ENCODE results near the gene TYRO3.

Gene TYRO3

DNA sequence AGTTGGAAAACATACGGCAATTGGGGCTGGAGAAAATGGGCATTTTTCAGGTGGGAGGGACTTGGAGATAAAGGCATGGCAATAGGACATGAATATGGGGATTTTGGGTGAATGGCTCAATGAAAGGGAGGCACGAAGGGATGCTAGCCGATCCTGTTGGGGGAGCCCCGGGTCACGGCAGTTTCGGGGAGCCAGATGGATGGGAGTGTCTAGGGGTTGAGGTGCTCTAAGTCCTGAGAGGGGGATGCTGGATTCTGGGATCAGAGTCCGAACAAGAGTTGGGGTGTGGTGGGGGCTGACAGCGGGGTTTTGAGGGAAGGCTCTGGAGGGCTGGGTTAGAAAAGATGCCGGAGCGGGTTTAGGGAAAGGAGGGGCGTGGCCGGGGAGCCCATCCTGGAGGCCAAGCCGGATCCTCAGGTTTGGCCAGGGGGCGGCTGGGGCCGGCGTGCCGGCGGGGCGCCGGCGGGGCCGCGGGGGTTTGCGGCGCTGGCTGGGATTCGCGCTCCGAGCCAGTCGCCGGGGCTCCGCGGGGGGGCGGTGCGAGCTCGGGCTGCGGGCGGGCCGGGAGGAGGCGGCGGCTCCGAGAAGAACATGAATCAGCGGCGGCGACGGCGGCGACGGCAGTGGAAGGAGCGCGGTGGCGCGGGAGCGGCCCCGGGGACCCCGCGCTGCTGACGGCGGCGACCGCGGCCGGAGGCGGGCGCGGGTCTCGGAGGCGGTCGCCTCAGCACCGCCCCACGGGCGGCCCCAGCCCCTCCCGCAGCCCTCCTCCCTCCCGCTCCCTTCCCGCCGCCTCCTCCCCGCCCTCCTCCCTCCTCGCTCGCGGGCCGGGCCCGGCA lies at the start of gene TYRO3:
Gene TYRO3, plus strand, starts transcription at position 813 of the 839 bp plus-strand sequence. CDS start 46 bp downstream, outside the sequence.
- DNase-seq: peak; percentile 25 to 53 (median 48)

- no peak for DNase-seq
Observed at GRCh38 chr15:41510728-41511127, 48.3 kb upstream of the TYRO3 start.

GRCh38 chr15:41511331-41511898 lies 47.6 kb upstream of the TYRO3 start:
- peak in 2 of 3 experiments; percentile 68 to 73 for DNase-seq

DNA sequence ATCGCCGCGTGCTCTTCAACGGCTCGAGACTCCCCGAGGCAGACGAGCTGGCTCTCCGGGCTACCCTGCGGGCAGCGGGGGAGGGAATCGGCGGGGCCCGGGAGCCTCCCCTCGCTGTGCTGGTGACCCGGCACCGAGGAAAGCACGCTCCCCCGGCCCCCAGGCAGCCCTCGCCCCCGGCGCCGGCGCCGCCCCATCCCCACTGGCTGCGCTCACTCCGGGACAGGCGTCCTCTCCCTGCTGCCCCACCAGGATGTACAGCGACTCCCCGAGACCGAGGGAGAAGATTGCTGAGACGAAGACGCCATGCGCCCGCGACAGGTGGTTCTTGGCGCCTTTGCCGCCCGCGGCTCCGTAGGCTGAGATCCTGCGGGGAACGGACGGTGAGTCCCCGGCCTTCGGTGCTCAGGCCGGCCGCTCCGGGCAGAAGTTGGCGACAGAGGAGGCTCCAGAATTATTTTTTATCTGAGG lies 47.1 kb upstream of the TYRO3 start:
- DNase-seq: peak in 2 of 3 experiments; percentile 68 to 74

GRCh38 chr15:41512512-41512939 lies 46.5 kb upstream of the TYRO3 start:
- DNase-seq: no peak

DNA sequence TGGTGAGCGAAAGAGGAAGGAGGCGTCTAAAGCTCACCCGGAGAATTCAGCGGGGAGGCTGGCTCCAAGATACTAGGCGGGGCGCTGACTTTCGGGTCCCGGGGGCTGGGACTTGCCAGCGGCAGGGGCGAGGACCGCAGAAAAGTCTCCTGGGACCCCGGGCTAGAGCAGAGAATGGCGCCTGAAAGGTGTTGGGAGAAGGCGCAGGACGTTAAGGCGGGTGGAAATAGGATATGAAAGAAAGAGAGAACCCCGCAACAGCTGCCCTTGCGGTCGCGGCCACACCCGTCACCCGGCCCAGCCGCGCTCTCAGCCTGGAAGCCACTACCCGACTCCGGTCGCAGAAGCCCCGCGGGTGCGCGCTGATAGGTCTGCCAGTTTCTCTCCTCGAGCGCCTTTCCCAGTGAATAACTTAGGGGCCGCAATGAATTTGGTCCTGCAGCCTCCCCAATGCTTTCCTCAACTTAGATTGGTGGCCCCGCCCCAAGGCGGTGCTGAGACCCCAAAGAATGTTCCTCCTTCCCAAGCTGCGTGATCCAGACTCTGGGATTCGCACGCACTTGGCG lies 46.0 kb upstream of the TYRO3 start:
- no peak for DNase-seq

GRCh38 chr15:41513506-41514227 lies 45.3 kb upstream of the TYRO3 start, which contains the start of gene LTK:
Gene LTK (minus strand): TSS chr15:41513827. CDS start chr15:41513709, 118 bp downstream.
- peak in 1 of 3 experiments; percentile 55 for DNase-seq

GRCh38 chr15:41517895-41518449 lies 41.0 kb upstream of the TYRO3 start:
- no peak for DNase-seq

DNA sequence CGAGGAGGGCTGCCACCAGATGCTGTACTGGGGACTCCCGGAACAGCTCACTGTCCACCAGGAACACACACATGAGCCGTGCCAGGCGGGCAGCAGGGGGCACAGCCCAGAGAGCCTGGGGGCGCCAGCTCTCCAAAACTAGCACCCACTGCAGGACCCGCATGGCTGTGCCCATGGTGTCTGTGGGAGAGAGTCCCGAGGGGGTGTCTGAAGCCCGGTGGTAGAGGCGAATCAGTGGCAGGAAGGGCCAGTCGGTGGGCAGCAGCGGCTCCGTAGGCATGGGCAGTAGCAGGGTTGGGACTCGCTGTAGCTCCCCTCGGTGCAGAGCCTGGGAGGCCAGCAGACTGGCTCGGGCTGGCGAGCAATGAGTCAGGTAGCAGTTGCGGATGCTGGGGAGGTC lies 38.4 kb upstream of the TYRO3 start:
- no peak for DNase-seq

DNA sequence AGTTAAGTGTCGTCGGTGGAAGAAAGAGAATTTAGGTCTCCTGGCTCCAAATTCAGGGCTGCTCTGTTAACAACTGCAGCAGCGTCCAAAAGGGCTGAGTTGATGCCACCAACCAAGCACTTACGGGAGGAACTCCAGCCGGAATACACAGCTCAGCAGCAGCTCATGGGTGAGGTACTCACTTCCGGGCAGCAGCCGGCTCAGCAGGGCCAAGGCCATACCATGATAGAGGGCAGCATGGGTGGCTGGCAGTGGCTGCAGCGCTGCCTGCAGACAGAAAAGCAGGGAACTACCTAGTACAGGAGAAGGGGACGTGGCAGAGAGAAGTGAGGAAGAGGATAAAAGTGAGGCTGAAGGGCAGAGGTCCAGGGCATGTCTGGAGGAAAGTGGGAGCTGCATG lies 37.4 kb upstream of the TYRO3 start:
- no peak for DNase-seq

DNA sequence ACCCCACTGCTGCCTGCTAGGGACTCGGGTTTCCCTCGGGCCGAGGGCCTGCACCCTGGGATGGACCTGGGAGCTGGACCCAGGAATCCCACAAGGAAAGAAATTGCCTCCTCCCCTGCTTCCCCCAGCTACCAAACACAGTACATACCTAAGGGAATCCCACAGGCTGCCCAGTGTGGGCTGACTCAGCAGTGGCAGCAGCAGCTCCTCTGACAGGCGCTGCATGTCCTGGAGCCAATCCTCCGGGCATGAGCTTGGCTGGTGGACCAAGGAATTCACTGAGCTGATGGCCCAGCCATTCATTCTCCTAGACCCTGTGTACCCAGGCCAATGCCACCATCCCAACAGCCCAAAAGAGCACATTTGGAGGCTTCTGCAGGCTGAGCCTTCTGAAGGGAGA lies 35.9 kb upstream of the TYRO3 start:
- DNase-seq: no peak

- DNase-seq: no peak
Observed at GRCh38 chr15:41530363-41530956, 28.6 kb upstream of the TYRO3 start.

DNA sequence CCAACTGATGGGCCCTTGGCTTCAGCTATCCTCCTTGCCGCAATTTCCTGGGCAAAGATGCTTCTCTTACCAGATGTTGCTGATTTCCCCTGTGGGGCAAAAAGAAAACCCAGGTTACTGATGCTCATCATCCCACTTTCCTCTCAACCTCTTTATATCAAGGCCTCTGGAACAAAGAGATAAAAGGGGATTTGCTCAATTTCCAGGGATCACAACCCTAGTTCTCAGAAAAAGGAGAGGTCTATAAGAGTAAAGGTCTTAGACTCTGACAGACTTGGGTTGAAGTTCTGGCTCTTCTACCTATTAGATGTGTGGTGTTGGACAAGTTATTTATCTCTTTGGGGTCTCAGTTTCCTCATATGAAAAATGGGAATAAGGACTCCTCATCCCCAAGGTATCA lies 23.5 kb upstream of the TYRO3 start:
- DNase-seq: no peak

DNA sequence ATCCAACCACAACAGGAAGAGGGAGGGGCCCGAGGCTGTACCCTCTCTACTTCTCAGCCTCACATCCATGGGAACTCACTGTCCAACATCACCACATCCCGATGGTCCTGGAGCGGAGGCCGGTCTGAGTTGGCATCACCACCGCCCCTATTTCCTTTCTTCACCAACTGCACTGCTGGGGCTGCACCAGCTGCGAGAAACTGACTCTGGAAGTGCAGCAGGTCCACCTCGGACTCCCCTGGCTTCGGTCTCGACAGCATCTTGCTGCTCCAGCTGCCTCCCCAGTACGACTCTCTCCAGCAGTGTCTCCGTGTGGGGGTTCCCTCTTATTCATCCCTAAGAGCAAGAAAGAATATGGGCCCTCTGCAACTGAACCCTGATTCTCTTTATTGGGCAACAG lies 22.1 kb upstream of the TYRO3 start:
- DNase-seq: no peak

GRCh38 chr15:41543521-41543870 lies 15.5 kb upstream of the TYRO3 start:
- no peak for DNase-seq

DNA sequence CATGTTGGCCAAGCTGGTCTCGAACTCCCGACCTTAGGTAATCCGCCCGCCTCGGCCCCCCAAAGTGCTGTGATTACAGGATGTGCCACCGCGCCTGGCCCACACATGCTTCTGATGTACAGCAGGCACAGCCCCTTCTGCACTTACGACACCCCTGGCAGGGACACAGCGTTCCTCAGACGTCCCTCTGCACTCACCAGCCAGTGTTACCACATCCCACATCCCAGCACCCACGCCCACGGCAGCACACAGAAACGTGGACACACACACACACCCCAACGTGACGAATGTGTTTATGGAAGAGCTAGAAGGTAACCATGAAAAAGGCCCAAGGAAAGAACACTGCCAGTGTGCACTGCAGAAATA lies 14.4 kb upstream of the TYRO3 start:
- DNase-seq: no peak

DNA sequence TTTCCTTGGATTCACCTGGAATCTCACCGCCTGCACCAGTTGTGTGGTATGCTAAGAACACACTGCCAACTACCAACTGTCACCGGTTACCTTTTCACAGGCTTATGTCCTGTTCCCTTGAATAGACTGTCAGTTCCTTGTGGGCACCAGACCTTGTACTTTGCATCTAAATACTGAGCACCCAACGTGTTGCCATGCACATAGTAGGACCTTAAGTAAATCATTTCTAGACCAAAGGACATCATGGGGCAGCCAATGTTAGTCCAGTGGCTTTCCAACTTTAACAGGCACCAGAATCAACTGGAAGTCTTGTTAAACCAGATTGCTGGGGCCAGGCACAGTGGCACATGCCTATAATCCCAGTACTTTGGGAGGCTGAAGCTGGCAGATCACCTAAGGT lies 13.8 kb upstream of the TYRO3 start:
- DNase-seq: no peak

DNA sequence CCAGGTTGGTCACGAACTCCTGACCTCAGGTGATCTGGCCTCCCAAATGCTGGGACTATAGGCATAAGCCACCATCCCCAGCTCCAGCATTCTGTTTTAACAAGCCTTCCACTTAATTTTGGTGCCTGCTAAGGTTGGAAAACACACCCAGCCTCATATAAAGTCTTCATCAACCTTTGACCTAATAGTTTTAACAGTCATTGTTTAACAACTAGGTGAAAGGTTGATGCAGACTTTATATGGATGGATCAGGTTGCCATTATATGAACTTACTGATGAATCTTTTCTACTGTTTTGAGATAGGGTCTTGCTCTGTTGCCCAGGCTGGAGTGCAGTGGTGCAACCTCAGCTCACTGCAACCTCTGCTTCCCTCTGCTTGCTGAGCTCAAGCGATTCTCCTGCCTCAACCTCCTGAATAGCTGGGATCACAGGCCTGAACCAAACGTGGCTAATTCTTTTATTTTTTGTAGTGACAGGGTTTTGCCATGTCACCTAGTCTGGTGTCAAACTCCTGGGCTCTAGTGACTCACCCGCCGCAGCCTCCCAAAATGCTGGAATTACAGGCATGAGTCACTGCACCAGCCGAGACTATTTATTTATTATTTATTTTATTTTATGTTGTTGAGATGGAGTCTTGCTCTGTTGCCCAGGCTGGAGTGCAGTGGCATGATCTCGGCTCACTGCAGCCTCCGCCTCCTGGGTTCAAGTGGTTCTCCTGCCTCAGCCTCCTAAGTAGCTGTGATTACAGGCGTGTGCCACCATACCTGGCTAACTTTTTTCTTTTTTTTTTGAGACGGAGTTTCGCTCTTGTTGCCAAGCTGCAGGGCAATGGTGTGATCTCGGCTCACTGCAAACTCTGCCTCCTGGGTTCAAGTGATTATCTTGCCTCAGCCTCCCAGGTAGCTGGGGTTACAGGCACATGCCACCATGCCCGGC lies 11.9 kb upstream of the TYRO3 start:
- no peak for DNase-seq

- DNase-seq: no peak
Observed at GRCh38 chr15:41550066-41550775, 8.8 kb upstream of the TYRO3 start.

DNA sequence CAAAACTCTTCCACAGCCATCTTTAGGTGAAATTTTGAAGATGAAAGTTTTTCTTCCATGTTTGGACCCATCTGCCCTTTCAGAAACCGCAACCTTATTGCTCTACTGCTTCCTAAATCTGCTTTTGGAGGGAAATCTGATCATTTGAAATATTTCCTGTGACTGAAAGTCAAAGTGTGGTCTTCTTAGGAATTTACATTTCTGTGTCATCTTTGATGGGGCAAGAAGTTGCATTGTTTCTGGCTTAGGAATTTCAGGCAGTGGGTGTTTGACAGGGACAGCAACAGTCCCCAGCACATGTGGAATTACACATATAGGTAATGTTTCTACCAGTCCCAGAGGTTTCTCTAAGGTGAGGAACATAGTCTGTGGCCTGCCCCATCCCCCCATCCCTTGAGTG lies 5.3 kb upstream of the TYRO3 start:
- no peak for DNase-seq

DNA sequence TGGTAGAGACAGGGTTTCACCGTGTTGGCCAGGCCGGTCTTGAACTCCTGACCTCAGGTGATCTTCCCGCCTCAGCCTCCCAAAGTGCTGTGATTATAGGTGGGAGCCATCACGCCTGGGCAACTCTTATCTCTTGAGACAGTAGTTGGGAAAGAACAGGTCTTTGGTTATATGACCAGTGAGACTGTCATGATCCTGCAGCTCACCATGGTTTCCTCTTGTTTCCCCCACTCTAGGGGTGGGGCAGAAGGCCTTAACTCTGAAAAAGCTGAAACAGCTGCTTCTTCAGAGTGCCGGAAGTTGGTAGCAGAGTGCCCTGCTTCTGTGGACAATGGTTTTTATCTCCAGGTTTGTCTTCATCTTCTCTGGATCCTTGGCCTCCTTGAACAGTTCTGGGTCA lies 4.7 kb upstream of the TYRO3 start:
- no peak for DNase-seq

Data from NCI-H1417 (cell line).